PC-3 (cell line): ENCODE results near the gene MBNL3. TPM values are rescaled to one million over a fixed set of nuclear protein-coding genes. Genes with fewer than 3 reads are reported as not detected.

Experiments
- ATAC-seq: fragments of 200-7000 bp; cut with Tn5 transposase; 2 replicates; pipeline ENCODE4 v1.9.1; 2020; ENCODE audit warnings: mild to moderate bottlenecking, moderate library complexity
- BruUV-seq: library from RNA; stranded (reverse); fragments of 400-500 nt; replicated peaks from 2 replicates; lab custom pipeline; 2021; lab: Mats Ljungman, UMichigan
- CTCF ChIA-PET: fragments of 300-600 bp; sonication (Branson Sonifier 250); formaldehyde crosslinking; loops from one replicate; lab custom pipeline; 2022; ENCODE audit warnings: antibody characterized with exemption; lab: Charles Lee
- POLR2A ChIA-PET: fragments of 300-600 bp; sonication (Branson Sonifier 250); formaldehyde crosslinking; loops from one replicate; lab custom pipeline; 2022; ENCODE audit warnings: antibody characterized with exemption; ENCODE audit not compliant: unreplicated experiment; lab: Charles Lee
- DNase-seq: peaks from one replicate; pipeline ENCODE4 v3.0.0-alpha.2; 2015
- H2AFZ ChIP-seq: fragments of 300-600 bp; sonication (generic); 2 replicates; pipeline ENCODE4 v1.6.0; 2016; ENCODE audit warnings: antibody characterized with exemption, low read length
- H3F3A ChIP-seq: fragments of 300-600 bp; sonication (generic); one replicate; pipeline ENCODE4 v1.6.0; 2017; ENCODE audit warnings: antibody characterized with exemption, low read length, control low read depth, mild to moderate bottlenecking; ENCODE audit not compliant: unreplicated experiment
- H3K27ac ChIP-seq: fragments of 300-600 bp; sonication (generic); 2 replicates; pipeline ENCODE4 v1.5.1; 2016; ENCODE audit warnings: mild to moderate bottlenecking, low read length
- H3K27me3 ChIP-seq: fragments of 300-600 bp; sonication (generic); 2 replicates; pipeline ENCODE4 v1.6.1; 2016; ENCODE audit warnings: low read length, mixed read lengths
- H3K36me3 ChIP-seq: fragments of 300-600 bp; sonication (generic); 2 replicates; pipeline ENCODE4 v1.6.1; 2016; ENCODE audit warnings: low read depth, mixed run types, low read length, mixed read lengths
- H3K4me1 ChIP-seq: fragments of 300-600 bp; sonication (generic); 2 replicates; pipeline ENCODE4 v1.5.1; 2016; ENCODE audit warnings: low read length; ENCODE audit not compliant: insufficient read depth
- H3K4me2 ChIP-seq: fragments of 300-600 bp; sonication (generic); 2 replicates; pipeline ENCODE4 v1.6.0; 2016; ENCODE audit warnings: low read length
- H3K4me3 ChIP-seq: fragments of 300-600 bp; sonication (generic); 2 replicates; pipeline ENCODE4 v1.5.1; 2016; ENCODE audit warnings: mild to moderate bottlenecking, low read length, mixed read lengths
- H3K79me2 ChIP-seq: fragments of 300-600 bp; sonication (generic); 2 replicates; pipeline ENCODE4 v1.6.1; 2017; ENCODE audit warnings: low read length, mixed read lengths
- H3K9ac ChIP-seq: fragments of 300-600 bp; sonication (generic); 2 replicates; pipeline ENCODE4 v1.6.0; 2016; ENCODE audit warnings: mild to moderate bottlenecking, low read length
- H3K9me2 ChIP-seq: fragments of 300-600 bp; sonication (generic); replicated peaks from 2 replicates; pipeline ENCODE4 v1.6.1; 2016; ENCODE audit warnings: mixed run types, low read length, mixed read lengths
- H3K9me3 ChIP-seq: fragments of 300-600 bp; sonication (generic); 2 replicates; pipeline ENCODE4 v1.6.1; 2016; ENCODE audit warnings: low read length, mixed read lengths
- H4K20me1 ChIP-seq: fragments of 300-600 bp; sonication (generic); 2 replicates; pipeline ENCODE4 v1.6.1; 2016; ENCODE audit warnings: low read length, mixed read lengths
- EZH2 ChIP-seq: fragments of 300-600 bp; sonication (generic); IDR thresholded peaks from one replicate; pipeline ENCODE4 v1.6.1; 2017; ENCODE audit warnings: antibody characterized with exemption, mild to moderate bottlenecking, low read length; ENCODE audit not compliant: unreplicated experiment
- EZH2phosphoT487 ChIP-seq: fragments of 300-600 bp; sonication (generic); IDR thresholded peaks from 2 replicates; pipeline ENCODE4 v1.6.1; 2018; ENCODE audit warnings: mild to moderate bottlenecking, antibody characterized with exemption, low read length, borderline replicate concordance
- intact Hi-C: fragments of 100-400 bp; cut with micrococcal nuclease; formaldehyde crosslinking; loops from 2 replicates; pipeline ENCODE4 v1.9.0; 2023
- total RNA-seq: library from RNA; depleted of rRNA; stranded (reverse); fragments of >200 nt; gene quantifications from 2 replicates; pipeline ENCODE4 v1.2.3, GENCODE V29; 2014
- TF ChIP-seq, protein P1 (sequence below): fragments of 300-600 bp; sonication (generic); conservative IDR thresholded peaks from 2 replicates; pipeline ENCODE4 v1.5.1; 2017; ENCODE audit warnings: antibody characterized with exemption, low read depth, mild to moderate bottlenecking, low read length

MBNL3 gene
- total RNA-seq, 1 experiment from 2014 or later, result 4.4 TPM

DNA sequence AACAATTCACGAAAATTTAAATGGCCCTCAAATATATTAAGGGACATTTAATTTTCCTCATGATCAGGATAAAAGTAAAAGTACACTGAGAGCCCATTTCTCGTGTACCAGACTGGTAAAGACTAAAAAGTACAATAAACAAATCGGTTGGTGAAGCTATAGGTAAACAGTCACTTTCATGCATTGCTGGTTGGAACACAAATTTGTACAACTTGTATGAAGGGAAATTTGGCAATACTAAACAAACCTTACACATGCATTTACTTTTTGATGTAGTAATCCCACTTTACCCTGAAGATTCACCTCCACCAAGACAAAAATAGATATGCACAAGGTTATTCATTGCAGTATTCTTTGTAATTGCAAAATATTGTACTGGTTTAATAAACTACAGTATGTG lies 31.4 kb upstream of the MBNL3 start:
- no peak overlapping the region for H3K4me3 ChIP-seq
- H3K9me2 ChIP-seq, result no peaks in the 10 kb centered on the region
- no peaks in the 10 kb centered on the region for H3K27me3 ChIP-seq
- no peak for ATAC-seq
- no peaks in the 10 kb centered on the region for H3K79me2 ChIP-seq
- POLR2A ChIA-PET, result no interaction called here
- CTCF ChIA-PET, result no interaction called here
- H3K4me1 ChIP-seq, result no peaks in the 10 kb centered on the region
- H3K9me3 ChIP-seq, result no peaks in the 10 kb centered on the region
- no peaks in the 10 kb centered on the region for H3K36me3 ChIP-seq
- H3K4me2 ChIP-seq, result no peak overlapping the region
- no peak for DNase-seq
- no peak for TF ChIP-seq EZH2phosphoT487
- no peak for TF ChIP-seq EZH2
- TF ChIP-seq, protein P1, sequence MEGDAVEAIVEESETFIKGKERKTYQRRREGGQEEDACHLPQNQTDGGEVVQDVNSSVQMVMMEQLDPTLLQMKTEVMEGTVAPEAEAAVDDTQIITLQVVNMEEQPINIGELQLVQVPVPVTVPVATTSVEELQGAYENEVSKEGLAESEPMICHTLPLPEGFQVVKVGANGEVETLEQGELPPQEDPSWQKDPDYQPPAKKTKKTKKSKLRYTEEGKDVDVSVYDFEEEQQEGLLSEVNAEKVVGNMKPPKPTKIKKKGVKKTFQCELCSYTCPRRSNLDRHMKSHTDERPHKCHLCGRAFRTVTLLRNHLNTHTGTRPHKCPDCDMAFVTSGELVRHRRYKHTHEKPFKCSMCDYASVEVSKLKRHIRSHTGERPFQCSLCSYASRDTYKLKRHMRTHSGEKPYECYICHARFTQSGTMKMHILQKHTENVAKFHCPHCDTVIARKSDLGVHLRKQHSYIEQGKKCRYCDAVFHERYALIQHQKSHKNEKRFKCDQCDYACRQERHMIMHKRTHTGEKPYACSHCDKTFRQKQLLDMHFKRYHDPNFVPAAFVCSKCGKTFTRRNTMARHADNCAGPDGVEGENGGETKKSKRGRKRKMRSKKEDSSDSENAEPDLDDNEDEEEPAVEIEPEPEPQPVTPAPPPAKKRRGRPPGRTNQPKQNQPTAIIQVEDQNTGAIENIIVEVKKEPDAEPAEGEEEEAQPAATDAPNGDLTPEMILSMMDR, result no peak
- no peak overlapping the region for H2AFZ ChIP-seq
- BruUV-seq, result no TSS peak
- no peaks in the 10 kb centered on the region for H4K20me1 ChIP-seq
- intact Hi-C loops, result no loop called here
- H3F3A ChIP-seq, result no peaks in the 10 kb centered on the region
- H3K9ac ChIP-seq, result no peak overlapping the region
- H3K27ac ChIP-seq, result no peak overlapping the region

DNA sequence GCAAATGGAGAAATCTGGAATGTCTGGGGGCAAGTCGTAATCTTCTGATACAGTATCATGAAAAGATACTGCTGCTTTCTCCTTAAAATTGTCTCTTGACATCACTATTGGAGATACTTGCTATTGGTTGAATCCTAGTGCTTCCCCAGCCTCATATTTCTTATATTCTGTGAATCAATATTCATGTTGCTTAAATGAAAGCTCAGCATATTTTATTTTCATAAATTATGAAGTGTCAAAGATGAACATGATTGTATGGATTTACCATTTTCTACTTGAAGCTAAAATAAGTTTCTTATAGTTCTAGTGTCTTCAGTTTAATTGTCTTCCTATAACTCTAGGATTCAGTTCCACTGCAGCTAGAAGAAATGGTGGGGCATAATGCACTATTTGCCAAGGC lies 29.6 kb upstream of the MBNL3 start:
- TF ChIP-seq EZH2phosphoT487 (no peak), EZH2 (no peak)
- TF ChIP-seq, protein P1, result no peak
- H4K20me1 ChIP-seq, result no peaks in the 10 kb centered on the region
- DNase-seq (no peak), ATAC-seq (no peak)
- intact Hi-C loops, result no loop called here
- H3K9me3 ChIP-seq, result no peaks in the 10 kb centered on the region
- H3K4me2 ChIP-seq, result no peak overlapping the region
- H3K27ac ChIP-seq, result no peak overlapping the region
- BruUV-seq, result no TSS peak
- H3K4me1 ChIP-seq, result no peaks in the 10 kb centered on the region
- H3F3A ChIP-seq, result no peaks in the 10 kb centered on the region
- no peaks in the 10 kb centered on the region for H3K9me2 ChIP-seq
- no peaks in the 10 kb centered on the region for H3K36me3 ChIP-seq
- H3K27me3 ChIP-seq, result no peaks in the 10 kb centered on the region
- CTCF ChIA-PET, result interaction anchor here (0.6 kb wide), 1 partner anchor 129 kb away, joined by 3 read pairs; no protein-coding TSS in a partner anchor
- H3K9ac ChIP-seq, result no peak overlapping the region
- POLR2A ChIA-PET, result no interaction called here
- no peak overlapping the region for H2AFZ ChIP-seq
- H3K79me2 ChIP-seq, result no peaks in the 10 kb centered on the region
- H3K4me3 ChIP-seq, result no peak overlapping the region

DNA sequence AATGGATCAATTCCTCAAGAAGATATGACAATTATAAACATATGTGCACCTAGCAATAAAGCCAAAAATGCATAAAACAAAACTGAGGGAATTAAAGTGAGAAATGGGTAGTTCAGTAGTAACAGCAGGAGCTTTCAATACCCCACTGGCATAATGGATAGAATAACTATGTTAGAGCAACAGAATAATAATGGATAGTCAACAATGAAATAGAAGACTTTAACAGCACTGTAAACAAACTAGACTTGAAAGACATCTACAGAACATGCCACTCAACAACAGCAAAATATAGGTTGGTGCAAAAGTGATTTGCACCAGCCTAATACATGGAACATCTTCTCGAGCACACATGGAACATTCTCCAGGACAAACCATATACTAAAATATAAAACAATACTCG lies 20.0 kb upstream of the MBNL3 start:
- Histone ChIP-seq H3K4me3 (no peak overlapping the region), H4K20me1 (no peaks in the 10 kb centered on the region), H3K27me3 (no peaks in the 10 kb centered on the region), H2AFZ (no peak overlapping the region), H3K9me3 (no peaks in the 10 kb centered on the region), H3K4me2 (no peak overlapping the region), H3K4me1 (no peaks in the 10 kb centered on the region), H3K79me2 (no peaks in the 10 kb centered on the region), H3K36me3 (no peaks in the 10 kb centered on the region), H3F3A (no peaks in the 10 kb centered on the region), H3K27ac (no peak overlapping the region), H3K9me2 (no peaks in the 10 kb centered on the region), H3K9ac (no peak overlapping the region)
- TF ChIP-seq EZH2phosphoT487 (no peak), EZH2 (no peak)
- TF ChIP-seq, protein P1, result no peak
- POLR2A ChIA-PET, result no interaction called here
- BruUV-seq, result no TSS peak
- intact Hi-C loops, result no loop called here
- ATAC-seq (no peak), DNase-seq (no peak)
- CTCF ChIA-PET, result no interaction called here
